Mesothelial cell of epicardium (in vitro differentiated cells): ENCODE results near the gene CP. TPM values are rescaled to one million over a fixed set of nuclear protein-coding genes. Genes with fewer than 3 reads are reported as not detected.
A peak's percentile ranks its signal among the peaks of the same experiment; 100 is the strongest.

ENCODE experiments used
- DNase-seq, 2 experiments: peaks; one replicate each; pipeline ENCODE4 v3.0.0; 2021; ENCODE audit warnings: low spot score in 2 of 2; ENCODE audit not compliant: unreplicated experiment in 2 of 2
- H3K27ac Mint-ChIP-seq: 2 replicates; pipeline ENCODE4 v1.8.0; 2021; ENCODE audit warnings: mixed read lengths
- H3K27me3 Mint-ChIP-seq: 2 replicates; pipeline ENCODE4 v1.8.0; 2021; ENCODE audit warnings: low read depth, mixed read lengths
- H3K36me3 Mint-ChIP-seq: 2 replicates; pipeline ENCODE4 v1.8.0; 2021; ENCODE audit warnings: mixed read lengths
- H3K4me1 Mint-ChIP-seq: 2 replicates; pipeline ENCODE4 v1.8.0; 2021; ENCODE audit warnings: mixed read lengths
- H3K4me3 Mint-ChIP-seq: 2 replicates; pipeline ENCODE4 v1.8.0; 2021; ENCODE audit warnings: mild to moderate bottlenecking, moderate library complexity, mixed read lengths
- H3K9me3 Mint-ChIP-seq: 2 replicates; pipeline ENCODE4 v1.8.0; 2021; ENCODE audit warnings: mixed read lengths
- total RNA-seq: library from RNA; stranded (reverse); gene quantifications from 3 replicates; pipeline ENCODE4 v1.2.1, GENCODE V29; 2021
- TF ChIP-seq, protein P1 (sequence below): fragments of 200-600 bp; sonication (generic); IDR thresholded peaks from one replicate; pipeline ENCODE4 v1.5.0; 2021; ENCODE audit warnings: antibody characterized with exemption; ENCODE audit not compliant: unreplicated experiment

CP gene
- 22.6 to 28.4 TPM (median 24.2 TPM) in 3 replicates for total RNA-seq

DNA sequence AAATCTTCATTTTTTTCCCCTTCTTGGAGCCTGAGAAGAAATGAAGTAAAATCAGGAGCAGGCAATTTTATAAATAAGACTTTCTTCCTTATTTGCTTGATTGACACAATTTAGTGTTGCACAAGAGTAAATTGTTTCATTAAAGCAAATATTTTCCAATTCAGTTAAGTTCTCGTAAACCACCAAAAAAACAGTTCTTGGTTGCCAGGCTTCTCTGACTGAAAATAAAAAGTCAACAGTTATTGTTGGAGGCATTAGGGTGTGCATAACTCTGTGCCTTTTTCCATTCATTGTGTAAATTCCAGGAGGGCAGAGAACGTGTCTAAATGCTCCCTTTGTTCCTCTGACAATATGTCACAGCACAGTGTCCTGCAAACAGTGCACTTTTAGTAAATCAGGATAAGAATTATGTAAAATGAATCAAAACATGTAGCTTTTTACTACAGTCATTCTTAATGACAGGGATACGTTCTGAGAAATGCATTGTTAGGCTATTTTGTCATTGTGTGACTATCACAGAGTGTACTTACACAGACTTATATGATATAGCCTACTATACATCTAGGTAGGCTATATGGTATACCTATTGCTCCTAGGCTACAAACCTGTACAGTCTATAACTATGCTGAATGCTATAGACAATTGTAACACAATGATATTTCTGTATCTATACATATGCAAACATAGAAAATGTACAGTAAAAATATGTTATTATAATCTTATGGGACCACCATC lies at the start of gene CP:
CP (minus strand) TSS at position 47 of the 735 bp plus-strand sequence; CDS start at position 10, 37 bp downstream.
- TF ChIP-seq, protein P1, sequence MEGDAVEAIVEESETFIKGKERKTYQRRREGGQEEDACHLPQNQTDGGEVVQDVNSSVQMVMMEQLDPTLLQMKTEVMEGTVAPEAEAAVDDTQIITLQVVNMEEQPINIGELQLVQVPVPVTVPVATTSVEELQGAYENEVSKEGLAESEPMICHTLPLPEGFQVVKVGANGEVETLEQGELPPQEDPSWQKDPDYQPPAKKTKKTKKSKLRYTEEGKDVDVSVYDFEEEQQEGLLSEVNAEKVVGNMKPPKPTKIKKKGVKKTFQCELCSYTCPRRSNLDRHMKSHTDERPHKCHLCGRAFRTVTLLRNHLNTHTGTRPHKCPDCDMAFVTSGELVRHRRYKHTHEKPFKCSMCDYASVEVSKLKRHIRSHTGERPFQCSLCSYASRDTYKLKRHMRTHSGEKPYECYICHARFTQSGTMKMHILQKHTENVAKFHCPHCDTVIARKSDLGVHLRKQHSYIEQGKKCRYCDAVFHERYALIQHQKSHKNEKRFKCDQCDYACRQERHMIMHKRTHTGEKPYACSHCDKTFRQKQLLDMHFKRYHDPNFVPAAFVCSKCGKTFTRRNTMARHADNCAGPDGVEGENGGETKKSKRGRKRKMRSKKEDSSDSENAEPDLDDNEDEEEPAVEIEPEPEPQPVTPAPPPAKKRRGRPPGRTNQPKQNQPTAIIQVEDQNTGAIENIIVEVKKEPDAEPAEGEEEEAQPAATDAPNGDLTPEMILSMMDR: no peak
- Mint-ChIP-seq H3K36me3 (no peaks in the 10 kb centered on the region), H3K4me3 (no peak within 1 kb of the TSS), H3K27me3 (no peaks in the 10 kb centered on the region), H3K4me1 (peaks cover 35% of the 10 kb centered on the region), H3K27ac (peak within 1 kb of the TSS; percentile 82), H3K9me3 (peaks cover 4% of the 10 kb centered on the region)
- DNase-seq: no peak

DNA sequence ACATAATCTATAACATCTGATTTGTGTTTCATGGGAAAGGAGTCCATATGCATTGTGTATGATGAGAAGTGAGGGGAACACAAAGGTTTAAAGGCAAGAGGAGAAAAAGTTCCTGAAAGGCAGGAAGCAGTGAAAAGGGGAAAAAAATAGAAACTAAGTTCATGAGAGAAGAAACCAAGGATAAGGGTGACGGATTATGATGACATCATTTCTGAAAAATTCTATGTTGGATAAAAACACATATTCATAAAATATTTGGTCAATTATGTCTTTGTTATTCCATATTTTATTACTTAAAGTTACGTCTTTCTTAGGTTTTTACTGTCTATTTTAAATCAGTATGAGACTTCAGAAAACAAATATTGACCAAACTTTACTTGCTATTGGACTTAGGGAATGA lies 48.6 kb upstream of the CP start:
- H3K36me3 Mint-ChIP-seq: no peaks in the 10 kb centered on the region
- peaks cover 39% of the 10 kb centered on the region for H3K4me1 Mint-ChIP-seq
- H3K27me3 Mint-ChIP-seq: no peaks in the 10 kb centered on the region
- no peak for DNase-seq
- H3K9me3 Mint-ChIP-seq: no peaks in the 10 kb centered on the region
- peak overlapping the region; percentile 36 for H3K27ac Mint-ChIP-seq
- H3K4me3 Mint-ChIP-seq: no peak overlapping the region
- TF ChIP-seq, protein P1: no peak

DNA sequence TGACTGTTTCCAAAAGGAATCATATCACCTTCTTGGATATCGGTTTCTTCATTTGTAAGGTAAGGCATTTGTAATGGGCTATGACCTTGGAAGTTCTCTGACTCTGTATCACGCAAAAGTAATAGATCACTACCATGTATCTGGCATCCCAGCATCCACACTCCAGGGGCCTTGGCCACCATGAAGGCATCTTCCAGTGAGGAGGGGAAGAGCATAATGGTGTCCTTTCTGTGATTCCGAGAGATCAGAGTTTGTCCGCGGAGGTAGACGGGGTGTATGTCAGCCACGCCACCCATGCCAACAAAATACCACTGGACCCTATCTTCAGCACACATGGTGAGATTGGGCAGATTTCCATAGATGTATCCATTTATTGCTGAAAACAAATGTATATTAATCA lies 48.1 kb upstream of the CP start:
- H3K9me3 Mint-ChIP-seq: no peaks in the 10 kb centered on the region
- H3K4me1 Mint-ChIP-seq: peaks cover 37% of the 10 kb centered on the region
- no peak overlapping the region for H3K4me3 Mint-ChIP-seq
- no peaks in the 10 kb centered on the region for H3K27me3 Mint-ChIP-seq
- TF ChIP-seq, protein P1: no peak
- no peak for DNase-seq
- no peaks in the 10 kb centered on the region for H3K36me3 Mint-ChIP-seq
- no peak overlapping the region for H3K27ac Mint-ChIP-seq

DNA sequence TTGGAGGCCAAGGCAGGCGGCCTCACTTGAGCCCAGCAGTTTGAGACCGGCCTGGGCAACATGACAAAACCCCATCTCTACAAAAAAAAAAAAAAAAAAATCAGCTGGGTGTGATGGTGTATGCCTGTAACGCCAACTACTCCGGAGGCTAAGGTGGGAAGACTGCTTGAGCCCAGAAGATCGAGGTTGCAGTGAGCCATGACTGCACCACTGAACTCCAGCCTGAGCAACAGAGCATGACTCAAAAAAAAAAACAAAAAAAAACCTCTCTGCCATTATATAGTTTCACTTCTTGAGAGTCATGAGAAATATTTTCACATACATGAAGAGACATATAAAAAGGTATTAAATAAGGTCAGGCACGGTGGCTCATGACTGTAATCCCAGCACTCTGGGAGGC lies 45.9 kb upstream of the CP start:
- H3K27me3 Mint-ChIP-seq: no peaks in the 10 kb centered on the region
- H3K9me3 Mint-ChIP-seq: no peaks in the 10 kb centered on the region
- no peak overlapping the region for H3K4me3 Mint-ChIP-seq
- DNase-seq: no peak
- H3K4me1 Mint-ChIP-seq: peaks cover 18% of the 10 kb centered on the region
- TF ChIP-seq, protein P1: no peak
- H3K36me3 Mint-ChIP-seq: no peaks in the 10 kb centered on the region
- H3K27ac Mint-ChIP-seq: no peak overlapping the region

DNA sequence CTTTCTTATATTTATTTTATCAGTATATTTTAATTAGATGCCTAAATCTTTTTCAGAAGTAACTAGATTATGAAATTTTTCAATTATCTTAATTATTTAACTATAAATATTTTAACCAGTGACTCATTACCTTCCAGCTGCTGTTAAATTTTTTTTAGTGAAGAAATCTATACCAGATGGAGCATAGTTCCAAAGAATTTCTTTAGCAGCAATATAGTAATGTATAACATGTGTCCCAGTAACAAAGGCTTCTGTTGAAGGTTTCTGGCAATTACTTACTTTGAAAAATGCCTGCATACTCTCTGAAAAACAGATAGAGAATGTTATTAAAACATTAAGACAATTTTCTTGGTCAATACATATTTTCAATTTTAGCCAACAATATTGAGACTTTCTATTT lies 45.1 kb upstream of the CP start:
- Mint-ChIP-seq H3K27ac (no peak overlapping the region), H3K4me1 (peaks cover 15% of the 10 kb centered on the region), H3K36me3 (peaks cover 4% of the 10 kb centered on the region), H3K27me3 (no peaks in the 10 kb centered on the region), H3K9me3 (peaks cover 4% of the 10 kb centered on the region), H3K4me3 (no peak overlapping the region)
- TF ChIP-seq, protein P1: no peak
- no peak for DNase-seq

DNA sequence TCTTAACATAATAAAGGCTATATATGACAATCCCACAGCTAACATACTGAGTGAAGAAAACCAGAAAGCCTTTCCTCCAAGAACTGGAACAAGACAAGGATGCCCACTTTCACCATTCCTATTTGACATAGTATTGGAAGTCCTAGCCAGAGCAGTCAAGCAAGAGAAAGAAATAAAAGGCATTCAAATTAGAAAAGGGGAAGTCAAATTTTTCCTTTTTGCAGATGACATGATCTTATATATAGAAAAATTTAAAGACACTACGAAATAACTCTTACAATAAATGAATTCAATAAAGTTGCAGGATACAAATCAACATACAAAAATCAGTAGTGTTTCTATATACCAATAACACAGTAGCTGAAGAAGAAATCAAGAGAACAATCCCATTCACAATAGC lies 42.2 kb upstream of the CP start:
- Mint-ChIP-seq H3K9me3 (peaks cover 23% of the 10 kb centered on the region), H3K4me3 (no peak overlapping the region), H3K36me3 (peaks cover 11% of the 10 kb centered on the region), H3K27ac (no peak overlapping the region), H3K27me3 (no peaks in the 10 kb centered on the region), H3K4me1 (peaks cover 4% of the 10 kb centered on the region)
- DNase-seq: no peak
- TF ChIP-seq, protein P1: no peak
